ENCODE data around the gene DGKB. TPM values are rescaled to one million over a fixed set of nuclear protein-coding genes. Genes with fewer than 3 reads are reported as not detected.

Gene DGKB
- polyA plus RNA-seq, 4 donors = 2.8 to 5.4 (median 3.4) TPM

- no peak for DNase-seq (ENCODE audit: low read depth in 4 of 4, low spot score in 3 of 4)
These were observed 33.6 kb downstream of the DGKB start for GRCh38 chr7:14868937-14869336.

- no peak for DNase-seq (ENCODE audit: low read depth in 4 of 4, low spot score in 3 of 4)
These were observed 41.1 kb downstream of the DGKB start for GRCh38 chr7:14861456-14861855.

- DNase-seq (ENCODE audit: low read depth in 4 of 4, low spot score in 3 of 4) = no peak
These were observed 43.3 kb downstream of the DGKB start for GRCh38 chr7:14859267-14859666.

- DNase-seq (ENCODE audit: low read depth in 4 of 4, low spot score in 3 of 4) = no peak
These were observed 43.7 kb downstream of the DGKB start for GRCh38 chr7:14858866-14859265.

GRCh38 chr7:14858410-14858809, 44.1 kb downstream of the DGKB start:
- no peak for DNase-seq (ENCODE audit: low read depth in 4 of 4, low spot score in 3 of 4)

GRCh38 chr7:14855033-14855794, 47.3 kb downstream of the DGKB start:
- no peak for DNase-seq (ENCODE audit: low read depth in 4 of 4, low spot score in 3 of 4)

GRCh38 chr7:14854471-14854870, 48.1 kb downstream of the DGKB start:
- DNase-seq (ENCODE audit: low read depth in 4 of 4, low spot score in 3 of 4) = no peak

- DNase-seq (ENCODE audit: low read depth in 4 of 4, low spot score in 3 of 4) = no peak
These were observed 50.9 kb downstream of the DGKB start for GRCh38 chr7:14851610-14852009.

- DNase-seq (ENCODE audit: low read depth in 4 of 4, low spot score in 3 of 4) = no peak
These were observed 52.5 kb downstream of the DGKB start for GRCh38 chr7:14850039-14850438.

- no peak for DNase-seq (ENCODE audit: low read depth in 4 of 4, low spot score in 3 of 4)
These were observed 56.1 kb downstream of the DGKB start for GRCh38 chr7:14846405-14846804.

- DNase-seq (ENCODE audit: low read depth in 4 of 4, low spot score in 3 of 4) = no peak
These were observed 58.8 kb downstream of the DGKB start for GRCh38 chr7:14843755-14844154.

- no peak for DNase-seq (ENCODE audit: low read depth in 4 of 4, low spot score in 3 of 4)
These were observed 60.0 kb downstream of the DGKB start for GRCh38 chr7:14842523-14842922.

GRCh38 chr7:14841869-14842268, 60.7 kb downstream of the DGKB start:
- no peak for DNase-seq (ENCODE audit: low read depth in 4 of 4, low spot score in 3 of 4)

GRCh38 chr7:14841086-14841485, 61.5 kb downstream of the DGKB start:
- no peak for DNase-seq (ENCODE audit: low read depth in 4 of 4, low spot score in 3 of 4)

GRCh38 chr7:14839307-14839706, 63.2 kb downstream of the DGKB start:
- DNase-seq (ENCODE audit: low read depth in 4 of 4, low spot score in 3 of 4) = no peak

- no peak for DNase-seq (ENCODE audit: low read depth in 4 of 4, low spot score in 3 of 4)
These were observed 65.3 kb downstream of the DGKB start for GRCh38 chr7:14837216-14837615.

GRCh38 chr7:14836571-14837189, 65.9 kb downstream of the DGKB start:
- peak in 3 of 4 donors; percentile 2 to 30 (median 12) for DNase-seq (ENCODE audit: low read depth in 4 of 4, low spot score in 3 of 4)

- no peak for DNase-seq (ENCODE audit: low read depth in 4 of 4, low spot score in 3 of 4)
These were observed 66.5 kb downstream of the DGKB start for GRCh38 chr7:14836006-14836405.

GRCh38 chr7:14835384-14835783, 67.2 kb downstream of the DGKB start:
- DNase-seq (ENCODE audit: low read depth in 4 of 4, low spot score in 3 of 4) = no peak

GRCh38 chr7:14834883-14835282, 67.7 kb downstream of the DGKB start:
- DNase-seq (ENCODE audit: low read depth in 4 of 4, low spot score in 3 of 4) = no peak

GRCh38 chr7:14834456-14834855, 68.1 kb downstream of the DGKB start:
- DNase-seq (ENCODE audit: low read depth in 4 of 4, low spot score in 3 of 4) = no peak

GRCh38 chr7:14833707-14834106, 68.8 kb downstream of the DGKB start:
- no peak for DNase-seq (ENCODE audit: low read depth in 4 of 4, low spot score in 3 of 4)

Measured in left renal pelvis (tissue), 4 donors.